ENCODE results near the gene DXO. TPM values are rescaled to one million over a fixed set of nuclear protein-coding genes. Genes with fewer than 3 reads are reported as not detected.
A peak's percentile ranks its signal among the peaks of the same experiment; 100 is the strongest.

Gene DXO
- total RNA-seq, 1 donor from 2014 or later = 28.9 TPM

GRCh38 chr6:31947070-31947675 lies 24.8 kb downstream of the DXO start:
- no peak for TF ChIP-seq CTCF (conservative IDR thresholded peaks at IDR 0.05)
- peaks cover 24% of the 10 kb centered on the region for H3K27me3 Mint-ChIP-seq
- no peaks in the 10 kb centered on the region for H3K9me3 Mint-ChIP-seq
- H3K36me3 Mint-ChIP-seq = peaks cover 4% of the 10 kb centered on the region
- H3K4me3 Mint-ChIP-seq = no peak overlapping the region
- H3K4me1 Mint-ChIP-seq (ENCODE audit: unreplicated experiment) = peaks cover 5% of the 10 kb centered on the region
- DNase-seq (ENCODE audit: extremely low spot score, unreplicated experiment) = no peak
- peak overlapping the region; percentile 14 for H3K27ac Mint-ChIP-seq

GRCh38 chr6:31946370-31946885 lies 25.5 kb downstream of the DXO start:
- peaks cover 5% of the 10 kb centered on the region for H3K4me1 Mint-ChIP-seq (ENCODE audit: unreplicated experiment)
- no peak overlapping the region for H3K4me3 Mint-ChIP-seq
- H3K27me3 Mint-ChIP-seq = peaks cover 26% of the 10 kb centered on the region
- H3K36me3 Mint-ChIP-seq = peaks cover 4% of the 10 kb centered on the region
- TF ChIP-seq CTCF (conservative IDR thresholded peaks at IDR 0.05) = no peak
- no peak overlapping the region for H3K27ac Mint-ChIP-seq
- no peak for DNase-seq (ENCODE audit: extremely low spot score, unreplicated experiment)
- no peaks in the 10 kb centered on the region for H3K9me3 Mint-ChIP-seq

- peaks cover 26% of the 10 kb centered on the region for H3K27me3 Mint-ChIP-seq
- H3K4me1 Mint-ChIP-seq (ENCODE audit: unreplicated experiment) = peaks cover 6% of the 10 kb centered on the region
- H3K9me3 Mint-ChIP-seq = no peaks in the 10 kb centered on the region
- H3K4me3 Mint-ChIP-seq = no peak within 1 kb of the TSS
- H3K36me3 Mint-ChIP-seq = peaks cover under 1% of the 10 kb centered on the region
- H3K27ac Mint-ChIP-seq = peak within 1 kb of the TSS; percentile 81
- no peak for TF ChIP-seq CTCF (conservative IDR thresholded peaks at IDR 0.05)
- DNase-seq (ENCODE audit: extremely low spot score, unreplicated experiment) = no peak
Observed at GRCh38 chr6:31945507-31946369, 26.2 kb downstream of the DXO start, which contains the start of gene CFB. TSS of gene CFB (plus strand) at chr6:31946095. CDS start at chr6:31946222, 127 bp downstream.

- no peak for TF ChIP-seq CTCF (conservative IDR thresholded peaks at IDR 0.05)
- Mint-ChIP-seq H3K4me3 (no peak overlapping the region), H3K27me3 (peaks cover 26% of the 10 kb centered on the region), H3K36me3 (no peaks in the 10 kb centered on the region), H3K4me1 (ENCODE audit: unreplicated experiment) (peaks cover 12% of the 10 kb centered on the region), H3K27ac (peak overlapping the region; percentile 81), H3K9me3 (no peaks in the 10 kb centered on the region)
- no peak for DNase-seq (ENCODE audit: extremely low spot score, unreplicated experiment)
Observed at GRCh38 chr6:31945154-31945506, 26.8 kb downstream of the DXO start.

- DNase-seq (ENCODE audit: extremely low spot score, unreplicated experiment) = no peak
- no peaks in the 10 kb centered on the region for H3K36me3 Mint-ChIP-seq
- no peaks in the 10 kb centered on the region for H3K9me3 Mint-ChIP-seq
- H3K27ac Mint-ChIP-seq = no peak overlapping the region
- H3K4me3 Mint-ChIP-seq = no peak overlapping the region
- peaks cover 12% of the 10 kb centered on the region for H3K4me1 Mint-ChIP-seq (ENCODE audit: unreplicated experiment)
- TF ChIP-seq CTCF (conservative IDR thresholded peaks at IDR 0.05) = no peak
- H3K27me3 Mint-ChIP-seq = peaks cover 26% of the 10 kb centered on the region
Observed at GRCh38 chr6:31943742-31944141, 28.2 kb downstream of the DXO start.
